Right hindlimb (tissue), 1 donor: Measurements from ENCODE around the gene LRGUK.
"Not testable (repeated sequence)": the region's sequence is repeated elsewhere in the genome, so short reads cannot be mapped to it uniquely, and the experiment has no call there.

Experiments used
- DNase-seq: peaks from one replicate; pipeline ENCODE4 v3.0.0-alpha.2; 2018

LRGUK gene, protein sequence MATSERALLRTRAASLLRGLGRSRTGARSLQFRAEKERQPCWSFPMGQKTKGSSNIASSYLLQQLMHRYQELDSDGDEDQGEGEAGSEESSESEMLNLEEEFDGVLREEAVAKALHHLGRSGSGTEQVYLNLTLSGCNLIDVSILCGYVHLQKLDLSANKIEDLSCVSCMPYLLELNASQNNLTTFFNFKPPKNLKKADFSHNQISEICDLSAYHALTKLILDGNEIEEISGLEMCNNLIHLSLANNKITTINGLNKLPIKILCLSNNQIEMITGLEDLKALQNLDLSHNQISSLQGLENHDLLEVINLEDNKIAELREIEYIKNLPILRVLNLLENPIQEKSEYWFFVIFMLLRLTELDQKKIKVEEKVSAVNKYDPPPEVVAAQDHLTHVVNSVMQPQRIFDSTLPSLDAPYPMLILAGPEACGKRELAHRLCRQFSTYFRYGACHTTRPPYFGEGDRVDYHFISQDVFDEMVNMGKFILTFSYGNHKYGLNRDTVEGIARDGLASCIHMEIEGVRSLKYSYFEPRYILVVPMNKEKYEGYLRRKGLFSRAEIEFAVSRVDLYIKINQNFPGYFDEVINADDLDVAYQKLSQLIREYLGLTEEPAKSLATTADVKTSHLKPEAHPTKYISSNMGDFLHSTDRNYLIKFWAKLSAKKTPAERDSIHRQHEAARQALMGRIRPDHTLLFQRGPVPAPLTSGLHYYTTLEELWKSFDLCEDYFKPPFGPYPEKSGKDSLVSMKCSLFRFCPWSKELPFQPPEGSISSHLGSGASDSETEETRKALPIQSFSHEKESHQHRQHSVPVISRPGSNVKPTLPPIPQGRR

GRCh38 chr7:134126966-134127848 lies at the start of gene LRGUK:
Gene LRGUK (plus strand): TSS chr7:134127340. CDS start chr7:134127368, 28 bp downstream.
- peak; percentile 89 for DNase-seq

DNA sequence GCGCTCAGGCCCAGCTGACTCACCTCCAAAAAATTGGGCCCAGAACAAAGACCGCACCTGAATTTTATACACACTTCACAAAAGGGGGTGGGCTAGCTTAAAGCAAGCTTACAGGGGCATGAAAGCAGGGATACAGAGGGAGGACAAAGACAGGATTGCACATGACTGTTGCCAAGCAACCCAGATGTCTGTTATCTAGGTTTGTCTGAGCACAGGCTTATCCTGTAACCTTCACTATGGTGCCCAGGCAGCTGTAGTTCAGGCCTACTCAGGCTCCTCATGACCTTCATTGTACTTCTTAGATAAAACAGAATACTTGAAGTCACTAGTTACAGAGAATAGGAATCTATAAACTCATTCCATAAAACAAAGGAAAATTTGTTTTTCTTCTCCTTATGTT lies 49.6 kb upstream of the LRGUK start:
- not testable (repeated sequence) for DNase-seq

DNA sequence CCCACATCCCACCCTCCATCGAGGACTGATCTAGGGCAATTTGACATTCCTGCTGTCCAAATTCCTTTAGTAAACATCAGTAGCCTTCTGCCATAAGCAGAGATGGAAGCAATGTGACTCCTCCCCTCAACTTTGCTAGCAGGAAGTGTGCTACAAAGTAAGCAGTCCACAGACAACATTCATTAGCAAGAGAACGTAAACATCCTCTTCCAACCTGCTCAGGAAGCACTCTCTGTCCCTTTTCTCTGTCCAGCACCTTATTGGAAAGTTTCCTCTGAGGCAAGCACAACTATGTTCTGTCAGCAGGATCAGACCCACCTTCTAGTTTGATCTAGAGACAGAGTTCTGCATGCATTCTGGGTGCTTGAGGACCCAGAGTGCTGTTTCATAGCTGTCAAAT lies 48.1 kb upstream of the LRGUK start:
- DNase-seq = no peak

DNA sequence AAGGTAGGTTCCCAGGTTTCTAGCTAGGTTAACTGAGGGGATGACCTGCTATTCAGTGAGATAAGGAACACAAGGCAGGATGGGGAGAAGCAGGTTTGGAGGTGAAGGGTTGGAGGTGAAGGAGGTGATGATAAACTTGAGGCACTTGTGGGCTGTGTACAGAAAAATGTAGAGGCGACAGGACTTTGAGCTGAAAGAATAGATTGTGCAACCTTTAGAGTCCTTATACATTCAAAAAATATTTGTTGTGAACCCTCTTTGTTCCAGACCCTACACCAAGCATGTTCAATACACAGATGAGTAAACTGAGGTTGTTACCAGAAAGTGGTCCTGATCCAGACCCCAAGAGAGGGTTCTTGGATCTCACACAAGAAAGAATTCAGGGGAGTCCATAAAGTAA lies 45.4 kb upstream of the LRGUK start:
- DNase-seq = no peak

- DNase-seq = no peak
Measured at GRCh38 chr7:134083766-134084487, 43.2 kb upstream of the LRGUK start.

DNA sequence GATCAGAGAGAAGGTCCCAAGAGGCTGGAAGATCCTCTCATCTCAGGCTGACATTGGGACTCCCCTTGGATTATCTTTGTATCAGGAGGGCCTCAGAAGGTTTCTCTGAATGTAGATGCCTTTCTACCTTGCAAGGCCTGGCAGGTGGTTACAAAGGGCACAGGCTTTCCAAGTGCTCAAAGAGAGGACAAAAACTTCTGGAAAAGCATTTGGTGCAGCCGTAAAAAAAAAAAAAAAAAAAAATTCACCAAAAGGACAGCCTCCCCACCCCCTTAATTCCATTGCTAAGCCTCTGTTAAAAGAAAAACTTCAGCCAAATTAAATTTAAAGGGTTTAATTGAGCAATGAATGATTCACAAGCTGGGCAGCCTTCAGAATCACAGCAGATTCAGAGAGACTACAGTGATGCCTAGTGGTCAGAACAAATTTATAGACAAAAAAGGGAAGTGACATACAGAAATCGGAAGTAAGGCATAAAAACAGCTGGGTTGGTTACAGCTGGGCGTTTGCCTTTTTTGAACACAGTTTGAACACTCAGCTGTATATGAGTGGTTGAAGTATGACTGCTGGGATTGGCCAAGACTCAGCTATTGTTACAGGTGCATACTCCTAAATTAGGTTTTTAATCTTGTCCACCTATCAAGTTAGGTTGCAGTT lies 42.5 kb upstream of the LRGUK start:
- no peak for DNase-seq

GRCh38 chr7:134085311-134085710 lies 41.8 kb upstream of the LRGUK start:
- DNase-seq = no peak

- DNase-seq = no peak
Measured at GRCh38 chr7:134086998-134087735, 40.0 kb upstream of the LRGUK start.

GRCh38 chr7:134088199-134088598 lies 38.9 kb upstream of the LRGUK start:
- no peak for DNase-seq

- no peak for DNase-seq
Measured at GRCh38 chr7:134089446-134089845, 37.7 kb upstream of the LRGUK start.

DNA sequence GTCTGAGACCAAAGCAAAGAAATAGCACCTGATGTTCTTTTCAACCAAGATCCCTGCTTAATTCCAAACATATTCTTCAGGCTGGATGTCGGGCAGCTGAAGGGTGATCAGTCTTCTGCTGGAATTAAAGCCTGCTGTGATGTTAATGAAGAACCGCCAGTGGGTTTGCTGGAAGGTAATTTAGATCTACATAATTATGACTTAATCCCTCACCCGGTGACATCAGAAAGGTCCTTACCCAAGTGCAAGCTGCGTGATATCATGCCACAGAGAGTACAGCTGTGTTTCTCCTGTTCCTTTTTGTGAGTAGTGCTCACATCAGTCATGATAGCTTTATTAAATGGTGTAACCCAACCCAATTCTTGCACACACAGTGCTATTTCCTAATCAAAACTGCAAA lies 29.1 kb upstream of the LRGUK start:
- DNase-seq = no peak

- no peak for DNase-seq
Measured at GRCh38 chr7:134101716-134102115, 25.4 kb upstream of the LRGUK start.

GRCh38 chr7:134104166-134104565 lies 23.0 kb upstream of the LRGUK start:
- DNase-seq = no peak

GRCh38 chr7:134105841-134106240 lies 21.3 kb upstream of the LRGUK start:
- DNase-seq = no peak

- no peak for DNase-seq
Measured at GRCh38 chr7:134108802-134109201, 18.3 kb upstream of the LRGUK start.

DNA sequence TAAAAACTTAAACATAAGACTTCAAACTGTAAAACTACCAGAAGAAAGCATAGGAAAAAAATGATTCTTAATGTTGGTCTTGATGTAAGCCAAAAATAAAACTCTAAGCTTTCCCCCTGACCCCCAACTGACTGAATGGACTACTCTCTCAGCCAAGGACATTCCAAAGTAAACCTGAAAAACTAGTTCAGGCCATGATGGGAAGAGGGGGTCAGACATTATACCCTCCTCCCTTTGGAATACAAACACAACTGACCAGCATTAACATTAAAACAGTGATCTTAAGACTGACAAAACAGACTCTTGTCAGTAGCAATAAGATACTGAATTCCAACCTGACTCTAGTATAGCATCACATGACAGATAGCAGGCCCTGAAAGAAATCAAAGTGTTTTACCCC lies 13.5 kb upstream of the LRGUK start:
- DNase-seq = no peak

DNA sequence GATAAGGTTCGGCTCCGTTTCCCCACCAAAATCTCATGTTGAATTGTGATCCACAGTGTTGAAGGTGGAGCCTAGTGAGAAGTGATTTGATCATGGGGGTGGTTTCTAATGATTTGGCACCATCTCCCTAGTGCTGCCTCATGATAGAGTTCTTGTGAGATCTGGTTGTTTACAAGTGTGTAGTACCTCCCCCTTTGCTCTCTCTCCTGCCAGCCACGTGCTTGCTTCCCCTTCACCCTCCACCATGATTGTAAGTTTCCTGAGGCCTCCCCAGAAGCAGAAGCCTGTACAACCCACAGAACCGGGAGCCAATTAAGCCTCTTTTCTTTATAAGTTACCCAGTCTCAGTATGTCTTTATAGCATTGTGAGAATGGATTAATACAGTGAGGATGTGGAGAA lies 12.1 kb upstream of the LRGUK start:
- DNase-seq = no peak

DNA sequence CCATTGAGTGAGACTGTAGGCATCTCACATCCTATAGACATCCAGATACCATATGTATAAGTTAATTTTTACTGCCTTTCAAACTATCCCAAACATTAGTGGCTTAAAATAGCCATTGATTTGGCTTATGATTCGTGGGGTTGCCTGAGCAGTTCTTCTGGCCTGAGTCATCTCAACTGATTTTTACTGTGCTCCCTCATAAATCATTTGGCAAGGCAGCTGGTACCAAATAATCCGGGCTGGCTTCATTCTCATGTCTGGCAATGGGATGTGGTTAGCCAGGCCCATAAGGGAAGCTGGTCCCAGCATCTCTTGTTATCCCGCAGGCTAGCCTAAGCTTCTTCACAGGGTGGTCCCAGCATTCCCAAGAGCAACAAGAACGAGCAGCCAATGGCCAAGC lies 6.7 kb upstream of the LRGUK start:
- no peak for DNase-seq

GRCh38 chr7:134121632-134122139 lies 5.5 kb upstream of the LRGUK start:
- no peak for DNase-seq

GRCh38 chr7:134122980-134123379 lies 4.2 kb upstream of the LRGUK start:
- DNase-seq = no peak

GRCh38 chr7:134126146-134126545 lies 994 bp upstream of the LRGUK start:
- DNase-seq = no peak
